BJ (cell line): Measurements from ENCODE around the gene DPYSL3. TPM values are rescaled to one million over a fixed set of nuclear protein-coding genes. Genes with fewer than 3 reads are reported as not detected.
A peak's percentile ranks its signal among the peaks of the same experiment; 100 is the strongest.

Experiments used
- CTCF ChIA-PET: fragments of 350-600 bp; formaldehyde crosslinking; extraction: SDS; loops from one replicate; lab custom pipeline; 2021; ENCODE audit warnings: antibody characterized with exemption, inconsistent platforms; lab: Yijun Ruan, JAX
- POLR2A ChIA-PET: fragments of 300-600 bp; sonication (Branson Sonifier 250); formaldehyde crosslinking; extraction: SDS; loops from one replicate; lab custom pipeline; 2021; ENCODE audit warnings: antibody characterized with exemption; lab: Charles Lee
- DNase-seq: peaks from one replicate; pipeline ENCODE4 v3.0.0-alpha.2; 2011; ENCODE audit warnings: low read depth
- H3K27me3 ChIP-seq: 2 replicates; pipeline ENCODE4 v1.6.0; 2011; ENCODE audit warnings: low read length; ENCODE audit not compliant: control insufficient read depth, insufficient read depth
- H3K36me3 ChIP-seq: 2 replicates; pipeline ENCODE4 v1.5.1; 2011; ENCODE audit warnings: low read length; ENCODE audit not compliant: control insufficient read depth, insufficient read depth
- H3K4me3 ChIP-seq: 2 replicates; pipeline ENCODE4 v1.5.1; 2011; ENCODE audit warnings: low read depth, mild to moderate bottlenecking, control low read depth, low read length
- CTCF ChIP-seq: IDR thresholded peaks from 2 replicates; pipeline ENCODE4 v1.5.1; 2011; ENCODE audit warnings: low read depth, mild to moderate bottlenecking, control low read depth, inconsistent platforms, low read length, moderate library complexity; ENCODE audit not compliant: insufficient read depth
- polyA plus RNA-seq: library from polyadenylated mRNA; depleted of rRNA; stranded (reverse); fragments of >200 nt; gene quantifications from 2 replicates; pipeline ENCODE4 v1.2.3, GENCODE V29; 2011

DPYSL3 gene
- polyA plus RNA-seq, 1 experiment: 49.6 TPM

- POLR2A ChIA-PET: no interaction called here
- Histone ChIP-seq H3K36me3 (peaks cover 16% of the 10 kb centered on the region), H3K4me3 (no peak overlapping the region), H3K27me3 (no peaks in the 10 kb centered on the region)
- no peak for TF ChIP-seq CTCF
- no peak for DNase-seq
- CTCF ChIA-PET: interaction anchor here (0.9 to 1.6 kb wide), 5 partner anchors 10 to 178 kb away, joined by 3 to 6 read pairs (median 4); no protein-coding TSS in a partner anchor
These were observed 109.6 kb downstream of the DPYSL3 start for GRCh38 chr5:147400126-147400809.

GRCh38 chr5:147398860-147399259 lies 111.0 kb downstream of the DPYSL3 start:
- POLR2A ChIA-PET: no interaction called here
- peaks cover 17% of the 10 kb centered on the region for H3K36me3 ChIP-seq
- no peak overlapping the region for H3K4me3 ChIP-seq
- peak; percentile 66 for DNase-seq
- no peak for TF ChIP-seq CTCF
- CTCF ChIA-PET: no interaction called here
- H3K27me3 ChIP-seq: no peaks in the 10 kb centered on the region

DNA sequence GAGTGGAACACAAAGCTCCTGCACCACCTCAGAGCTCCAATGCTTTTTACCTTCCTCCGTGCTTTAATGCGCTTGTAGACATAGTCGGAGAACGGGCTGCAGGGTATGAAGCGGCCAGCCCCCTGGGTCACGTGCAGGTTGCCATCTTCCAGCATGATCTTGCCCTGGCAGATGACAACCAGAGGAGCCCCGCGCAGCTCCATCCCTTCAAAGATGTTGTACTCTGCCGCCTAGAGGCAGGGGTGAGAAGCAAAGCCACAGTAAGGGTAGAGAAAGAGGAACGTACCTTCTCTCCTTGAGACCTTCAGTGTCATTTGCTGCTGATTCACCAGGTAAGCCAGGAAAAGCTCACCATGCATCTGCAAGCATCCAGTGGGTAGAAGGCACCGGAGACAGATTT lies 112.3 kb downstream of the DPYSL3 start:
- Histone ChIP-seq H3K36me3 (peaks cover 18% of the 10 kb centered on the region), H3K27me3 (no peaks in the 10 kb centered on the region), H3K4me3 (no peak overlapping the region)
- POLR2A ChIA-PET: no interaction called here
- CTCF ChIA-PET: interaction anchor here (0.6 to 1.1 kb wide), 2 partner anchors 112 to 156 kb away, joined by 3 read pairs; partner anchors contain the start of gene DPYSL3
- no peak for TF ChIP-seq CTCF
- DNase-seq: no peak

- CTCF ChIA-PET: interaction anchor here (1.2 kb wide), 1 partner anchor 13 kb away, joined by 3 read pairs; no protein-coding TSS in a partner anchor
These were observed 113.6 kb downstream of the DPYSL3 start for GRCh38 chr5:147396070-147396823.

More at GRCh38 chr5:147396070-147396823, 113.6 kb downstream of the DPYSL3 start:
- POLR2A ChIA-PET: no interaction called here
- no peaks in the 10 kb centered on the region for H3K27me3 ChIP-seq
- no peak overlapping the region for H3K4me3 ChIP-seq
- H3K36me3 ChIP-seq: peaks cover 16% of the 10 kb centered on the region
- TF ChIP-seq CTCF: no peak
- DNase-seq: no peak
